Caki2 (cell line): ENCODE results near the gene KRTAP5-8. TPM values are rescaled to one million over a fixed set of nuclear protein-coding genes. Genes with fewer than 3 reads are reported as not detected.
"Not testable (repeated sequence)": the region's sequence is repeated elsewhere in the genome, so short reads cannot be mapped to it uniquely, and the experiment has no call there.

ENCODE experiments used
- DNase-seq: peaks from one replicate; pipeline ENCODE4 v3.0.0-alpha.2; 2015; ENCODE audit warnings: low read depth
- in situ Hi-C: cut with HindIII; loops from 2 replicates; pipeline ENCODE4 v1.10.0; 2016; ENCODE audit warnings: low sequenced_read_pairs, low pct_unique_long_range_greater_than_20kb, mixed read lengths
- total RNA-seq: library from RNA; depleted of rRNA; stranded (reverse); fragments of >200 nt; shearing (Covaris generic); gene quantifications from 2 replicates; pipeline ENCODE4 v1.2.3, GENCODE V29; 2014; ENCODE audit warnings: low replicate concordance

KRTAP5-8 gene
- total RNA-seq, 1 experiment from 2014 or later = not detected

- in situ Hi-C loops = no loop called here
- no peak for DNase-seq
Observed at GRCh38 chr11:71539017-71539416, 1.2 kb downstream of the KRTAP5-8 start.

GRCh38 chr11:71539971-71540370 is 2.1 kb downstream of the KRTAP5-8 start:
- in situ Hi-C loops = not testable (repeated sequence)

DNA sequence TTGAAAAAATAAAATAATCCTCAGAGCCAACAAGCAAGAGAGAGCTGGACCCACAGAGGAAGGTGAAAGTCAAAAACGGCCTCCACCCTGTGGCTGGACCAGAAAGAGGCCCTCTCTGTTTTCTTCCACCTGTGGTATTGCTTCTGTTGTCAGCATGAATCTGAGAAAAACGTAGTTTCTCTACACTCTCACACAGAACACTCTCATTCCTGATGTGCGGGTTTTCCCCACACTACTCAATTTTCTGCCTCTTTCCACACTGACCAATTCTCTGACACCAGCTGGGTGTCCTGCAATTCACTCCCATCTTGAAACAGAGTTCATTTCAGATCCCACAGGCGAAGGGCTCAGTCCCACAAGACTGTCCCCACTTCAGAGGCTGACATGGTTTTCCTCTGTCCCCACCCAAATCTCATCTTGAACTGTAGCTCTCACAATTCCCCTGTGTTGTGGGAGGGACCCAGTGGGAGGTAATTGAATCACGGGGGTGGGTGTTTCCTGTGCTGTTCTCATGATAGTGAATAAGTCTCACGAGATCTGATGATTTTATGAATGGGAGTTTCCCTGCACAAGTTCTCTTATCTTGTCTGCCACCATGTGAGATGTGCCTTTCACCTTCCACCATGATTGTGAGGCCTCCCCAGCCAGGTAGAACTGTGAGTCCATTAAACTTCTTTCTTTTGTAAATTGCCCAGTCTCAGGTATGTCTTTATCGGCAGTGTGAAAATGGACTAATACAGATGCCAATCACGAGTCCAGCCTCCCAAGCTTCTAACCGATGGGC is 2.9 kb downstream of the KRTAP5-8 start:
- DNase-seq, in situ Hi-C loops: not testable (repeated sequence)

More at GRCh38 chr11:71539971-71540370, 2.1 kb downstream of the KRTAP5-8 start:
- not testable (repeated sequence) for DNase-seq

GRCh38 chr11:71542382-71542781 is 4.6 kb downstream of the KRTAP5-8 start:
- no peak for DNase-seq
- in situ Hi-C loops = no loop called here

- in situ Hi-C loops = no loop called here
- DNase-seq = no peak
Observed at GRCh38 chr11:71542879-71543777, 5.3 kb downstream of the KRTAP5-8 start.

- in situ Hi-C loops = no loop called here
- DNase-seq = no peak
Observed at GRCh38 chr11:71543866-71544265, 6.0 kb downstream of the KRTAP5-8 start.

GRCh38 chr11:71544525-71545214 is 6.8 kb downstream of the KRTAP5-8 start:
- DNase-seq = no peak
- in situ Hi-C loops = no loop called here

DNA sequence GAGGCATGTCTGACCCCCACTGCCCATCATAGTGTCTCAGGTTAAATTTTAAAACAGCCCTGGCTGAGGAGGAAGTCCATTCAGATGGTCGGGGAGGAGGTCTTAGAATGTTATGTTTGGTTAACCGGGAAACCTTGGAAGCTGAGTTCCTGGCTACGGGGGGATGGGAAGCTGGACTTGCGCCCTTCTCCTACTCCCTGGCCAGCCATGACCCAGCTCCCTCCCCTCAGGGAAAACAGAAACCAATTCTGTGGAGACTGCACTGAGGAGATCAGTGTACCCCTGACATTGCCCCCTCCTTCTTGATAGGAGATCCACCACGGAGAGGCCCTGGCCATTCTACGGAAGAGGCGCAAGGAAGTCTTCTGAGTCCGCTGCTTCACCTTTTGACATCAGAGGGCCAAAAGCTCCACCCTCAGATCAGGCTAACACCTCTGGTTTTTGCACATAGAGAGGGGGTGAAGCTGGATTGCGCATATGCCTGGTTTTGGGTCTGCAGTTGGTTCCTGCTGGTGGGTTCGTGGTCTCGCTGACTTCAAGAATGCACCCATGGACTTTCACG is 7.7 kb downstream of the KRTAP5-8 start:
- no peak for DNase-seq
- in situ Hi-C loops = no loop called here

GRCh38 chr11:71548120-71548519 is 10.3 kb downstream of the KRTAP5-8 start, which contains the start of gene KRTAP5-9:
TSS of gene KRTAP5-9 (plus strand) at chr11:71548420. CDS start at chr11:71548658, 238 bp downstream.
- DNase-seq = no peak
- in situ Hi-C loops = no loop called here

- in situ Hi-C loops = no loop called here
- DNase-seq = no peak
Observed at GRCh38 chr11:71548716-71549151, 10.9 kb downstream of the KRTAP5-8 start.

- no peak for DNase-seq
- in situ Hi-C loops = no loop called here
Observed at GRCh38 chr11:71551711-71552110, 13.9 kb downstream of the KRTAP5-8 start.

GRCh38 chr11:71554996-71555395 is 17.2 kb downstream of the KRTAP5-8 start:
- in situ Hi-C loops = no loop called here
- no peak for DNase-seq

DNA sequence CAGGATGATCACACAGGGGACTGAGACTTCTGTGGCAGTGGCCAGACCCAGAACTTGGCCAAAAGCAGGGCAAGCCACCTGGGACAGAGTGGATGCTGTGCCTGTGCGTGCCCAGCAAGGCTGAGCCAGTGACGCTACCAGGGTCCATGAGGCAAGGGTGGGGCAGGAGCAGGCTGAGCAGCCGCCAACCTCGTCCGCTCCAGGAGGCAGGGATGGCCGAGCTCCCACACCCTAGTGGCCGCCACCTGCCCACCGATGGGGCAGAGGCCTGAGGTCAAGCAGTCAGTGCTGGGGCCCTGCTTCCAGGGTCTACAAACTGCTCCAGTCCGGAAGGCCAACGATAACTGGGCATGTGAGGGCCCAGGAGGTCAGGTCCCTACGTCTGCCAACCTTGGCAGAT is 17.7 kb downstream of the KRTAP5-8 start:
- in situ Hi-C loops = no loop called here
- no peak for DNase-seq

GRCh38 chr11:71556018-71556417 is 18.2 kb downstream of the KRTAP5-8 start:
- DNase-seq = no peak
- in situ Hi-C loops = no loop called here

DNA sequence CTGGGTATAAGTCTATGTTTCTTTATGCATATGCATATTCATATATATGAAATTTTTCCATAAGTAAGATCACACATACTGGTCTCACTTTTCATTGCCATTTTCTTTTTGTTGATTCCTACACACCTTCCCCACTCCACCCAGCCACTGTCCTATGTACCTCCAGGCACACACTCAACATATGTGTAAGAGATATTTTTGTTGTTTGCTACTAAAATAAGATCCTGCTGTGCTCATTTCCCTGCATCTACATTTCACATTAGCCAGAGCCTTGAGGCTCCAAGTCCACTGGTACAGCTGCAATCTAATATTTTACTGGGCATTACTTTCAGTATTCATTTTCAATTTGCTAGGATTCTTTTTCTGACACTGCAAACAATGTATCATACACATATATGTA is 19.4 kb downstream of the KRTAP5-8 start:
- in situ Hi-C loops = no loop called here
- no peak for DNase-seq

- no peak for DNase-seq
- in situ Hi-C loops = no loop called here
Observed at GRCh38 chr11:71558996-71559395, 21.2 kb downstream of the KRTAP5-8 start.

DNA sequence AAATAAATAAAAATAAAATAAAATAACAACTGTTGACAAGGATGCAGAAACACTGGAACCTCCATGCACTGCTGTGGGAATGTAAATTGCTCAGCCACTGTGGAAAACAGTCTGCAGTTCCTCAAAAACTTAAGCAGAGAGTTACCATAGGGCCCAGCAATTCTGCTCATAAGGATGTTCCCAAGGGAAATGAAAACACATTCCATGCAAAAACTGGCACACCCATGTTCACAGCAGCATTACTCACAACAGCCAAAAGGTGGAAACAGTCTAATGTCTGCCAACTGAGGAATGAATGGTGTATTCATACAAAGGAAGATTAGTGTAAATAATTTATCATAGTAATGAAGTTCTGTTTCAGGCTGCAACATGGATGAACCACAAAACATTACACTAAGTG is 24.3 kb downstream of the KRTAP5-8 start:
- in situ Hi-C loops = no loop called here

GRCh38 chr11:71563406-71563805 is 25.6 kb downstream of the KRTAP5-8 start:
- no peak for DNase-seq
- in situ Hi-C loops = no loop called here

More for the DNA sequence above, 24.3 kb downstream of the KRTAP5-8 start:
- no peak for DNase-seq
